CD4-positive, alpha-beta T cell treated with Interleukin-6 for 4 hours (primary cell): Measurements from ENCODE around the gene CAPN11.
"Not testable (repeated sequence)": the region's sequence is repeated elsewhere in the genome, so short reads cannot be mapped to it uniquely, and the experiment has no call there.

ENCODE experiments used
- DNase-seq: peaks from one replicate; pipeline ENCODE4 v3.0.0-alpha.2; 2020; ENCODE audit warnings: mixed read lengths

CAPN11 gene

GRCh38 chr6:44132476-44132875 is 26.1 kb upstream of the CAPN11 start:
- no peak for DNase-seq

DNA sequence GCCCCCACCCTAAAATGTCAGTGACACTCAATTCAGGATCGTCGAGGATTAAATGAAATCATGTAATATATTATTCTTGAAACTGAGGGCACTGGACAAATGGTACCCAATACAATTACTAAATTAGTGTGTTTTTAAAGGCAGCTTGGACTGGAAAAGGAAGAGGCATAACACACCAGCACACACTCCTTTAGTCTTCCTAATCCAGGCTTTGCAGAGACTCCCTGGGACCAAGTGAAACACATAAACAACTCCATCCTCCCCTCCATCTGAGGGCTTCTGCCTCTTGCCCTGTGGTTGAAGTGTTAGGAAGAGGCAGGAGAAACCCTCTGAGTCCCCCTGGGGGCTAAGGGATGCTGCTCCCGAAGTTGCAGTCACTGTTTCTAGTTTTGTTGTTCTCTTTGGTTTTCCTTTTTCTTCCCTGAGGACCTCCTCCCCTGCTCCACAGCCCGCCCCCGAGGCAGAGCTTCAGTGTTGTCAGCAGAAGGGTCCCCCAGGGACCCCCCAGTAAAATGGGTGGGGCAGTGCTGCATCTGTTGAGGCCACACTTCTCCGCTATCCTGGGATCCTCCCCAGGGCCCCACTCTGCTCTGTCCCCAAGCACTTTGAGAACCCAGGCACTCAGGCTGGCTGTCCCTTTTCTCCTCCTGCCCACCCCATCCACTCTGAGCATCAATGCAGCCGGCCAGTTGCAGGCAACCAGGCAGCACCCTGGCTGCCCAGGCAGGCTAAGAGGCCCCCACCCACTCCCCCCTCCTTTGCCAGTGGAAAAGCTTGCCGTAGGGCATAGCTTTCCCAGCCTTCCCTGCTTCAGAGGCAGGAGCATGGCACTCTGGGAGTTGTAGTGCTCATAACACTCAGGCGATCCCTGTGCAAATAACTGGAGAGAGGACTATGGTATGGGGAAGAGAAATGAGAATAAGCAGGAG is 25.4 kb upstream of the CAPN11 start:
- no peak for DNase-seq

DNA sequence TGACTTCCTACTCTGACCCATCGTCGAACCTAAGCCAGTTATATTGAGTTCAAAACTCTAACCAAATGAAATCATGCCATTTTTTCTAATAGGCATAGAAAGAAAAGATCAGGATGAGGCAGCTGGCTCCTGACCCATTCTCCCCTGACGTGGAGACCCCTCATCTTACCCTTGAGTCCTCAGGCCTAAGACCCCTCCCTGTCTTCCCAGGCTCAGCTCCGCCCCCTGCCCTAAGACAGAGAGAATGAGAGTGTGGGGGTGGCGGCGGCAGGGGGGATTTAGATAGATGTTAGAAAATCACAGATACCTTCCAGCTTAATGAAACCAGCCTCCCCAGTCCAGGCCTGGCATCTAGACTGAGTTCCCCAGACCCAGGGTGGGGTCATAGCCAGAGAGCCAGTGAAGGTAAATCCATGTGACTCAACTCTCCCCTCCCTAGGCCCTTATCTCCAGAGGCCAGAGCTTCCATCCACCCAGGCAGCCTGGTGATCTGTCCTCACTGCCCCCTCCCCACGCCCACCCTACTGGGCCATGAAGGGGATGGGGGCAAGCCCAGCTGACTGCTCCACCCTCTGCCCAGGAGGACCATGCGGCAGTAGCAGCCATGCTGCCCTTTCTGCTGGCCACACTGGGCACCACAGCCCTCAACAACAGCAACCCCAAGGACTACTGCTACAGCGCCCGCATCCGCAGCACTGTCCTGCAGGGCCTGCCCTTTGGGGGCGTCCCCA is 24.5 kb upstream of the CAPN11 start:
- DNase-seq, result no peak

- DNase-seq, result no peak
These were observed 23.4 kb upstream of the CAPN11 start for GRCh38 chr6:44135173-44135758.

GRCh38 chr6:44135875-44136274 is 22.7 kb upstream of the CAPN11 start:
- DNase-seq, result no peak

GRCh38 chr6:44138717-44139350 is 19.8 kb upstream of the CAPN11 start:
- DNase-seq, result no peak

DNA sequence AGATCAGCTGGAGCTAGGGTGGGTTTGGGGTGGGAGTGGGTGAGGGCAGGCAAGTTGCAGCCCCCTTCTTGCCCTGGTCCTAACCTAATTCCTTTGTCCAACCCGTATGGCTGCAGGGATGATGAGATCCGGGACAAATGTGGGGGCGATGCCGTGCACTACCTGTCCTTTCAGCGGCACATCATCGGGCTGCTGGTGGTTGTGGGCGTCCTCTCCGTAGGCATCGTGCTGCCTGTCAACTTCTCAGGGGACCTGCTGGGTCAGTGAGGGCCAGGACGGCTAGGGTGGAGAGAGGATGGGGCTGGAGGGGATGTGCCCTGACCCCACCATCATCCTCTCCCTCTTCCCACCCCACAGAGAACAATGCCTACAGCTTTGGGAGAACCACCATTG is 19.3 kb upstream of the CAPN11 start:
- DNase-seq, result no peak

- DNase-seq, result no peak
These were observed 15.8 kb upstream of the CAPN11 start for GRCh38 chr6:44142835-44143234.

- no peak for DNase-seq
These were observed 14.9 kb upstream of the CAPN11 start for GRCh38 chr6:44143731-44144130.

DNA sequence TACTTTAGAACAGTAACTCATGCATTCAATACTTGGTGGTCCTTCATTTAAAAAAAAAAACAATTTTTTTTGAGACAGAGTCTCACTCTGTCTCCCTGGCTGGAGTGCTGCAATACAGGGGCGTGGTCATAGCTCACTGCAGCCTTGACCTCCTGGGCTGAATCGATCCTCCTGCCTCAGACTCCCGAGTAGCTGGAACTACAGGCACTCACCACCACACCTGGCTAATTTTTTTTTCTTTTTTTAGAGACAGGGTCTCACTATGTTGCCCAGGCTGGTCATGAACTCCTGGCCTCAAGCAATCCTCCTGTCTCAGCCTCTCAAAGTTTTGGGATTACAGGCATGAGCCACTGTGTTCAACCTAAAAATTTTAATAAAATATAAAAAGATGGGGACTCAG is 14.1 kb upstream of the CAPN11 start:
- DNase-seq, result not testable (repeated sequence)

DNA sequence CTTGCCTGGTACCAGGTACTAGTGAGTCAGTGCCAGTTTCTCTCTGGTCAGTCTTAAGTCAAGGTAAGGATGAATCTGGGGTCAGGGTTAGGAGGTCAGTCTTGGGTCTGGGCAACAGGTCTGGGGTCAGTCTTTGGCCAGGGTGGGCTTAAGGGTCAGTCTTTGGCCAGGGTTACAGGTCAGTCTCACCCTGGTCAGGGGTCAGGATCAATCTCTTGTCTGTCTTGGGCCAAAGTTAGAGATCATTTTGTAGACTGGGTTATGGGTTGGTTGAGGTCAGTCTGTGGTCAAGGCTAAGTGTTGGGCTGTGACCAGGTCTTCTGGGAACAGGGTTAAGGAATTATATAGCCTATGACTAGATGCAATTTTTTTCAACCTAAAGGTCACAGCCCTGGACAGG is 12.8 kb upstream of the CAPN11 start:
- no peak for DNase-seq

DNA sequence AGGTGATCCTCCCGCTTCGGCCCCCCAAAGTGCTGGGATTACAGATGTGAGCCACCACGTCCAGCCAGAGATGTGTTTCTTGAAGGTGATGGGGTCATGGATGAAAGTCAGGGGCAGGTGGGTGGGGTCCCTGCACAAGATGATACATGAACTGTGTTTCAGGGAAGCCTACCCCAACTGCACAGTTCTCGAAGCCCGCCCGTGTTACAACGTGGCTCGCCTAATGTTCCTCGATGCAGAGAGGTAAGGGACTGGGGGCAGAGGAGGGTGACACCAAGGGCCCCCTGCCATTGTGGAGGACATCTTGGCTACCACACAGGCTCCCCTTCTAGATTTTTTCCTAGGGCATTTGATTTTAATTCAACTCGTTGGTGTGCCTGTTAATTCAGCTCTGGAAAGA is 11.9 kb upstream of the CAPN11 start:
- no peak for DNase-seq

- DNase-seq, result no peak
These were observed 11.4 kb upstream of the CAPN11 start for GRCh38 chr6:44147256-44147655.

DNA sequence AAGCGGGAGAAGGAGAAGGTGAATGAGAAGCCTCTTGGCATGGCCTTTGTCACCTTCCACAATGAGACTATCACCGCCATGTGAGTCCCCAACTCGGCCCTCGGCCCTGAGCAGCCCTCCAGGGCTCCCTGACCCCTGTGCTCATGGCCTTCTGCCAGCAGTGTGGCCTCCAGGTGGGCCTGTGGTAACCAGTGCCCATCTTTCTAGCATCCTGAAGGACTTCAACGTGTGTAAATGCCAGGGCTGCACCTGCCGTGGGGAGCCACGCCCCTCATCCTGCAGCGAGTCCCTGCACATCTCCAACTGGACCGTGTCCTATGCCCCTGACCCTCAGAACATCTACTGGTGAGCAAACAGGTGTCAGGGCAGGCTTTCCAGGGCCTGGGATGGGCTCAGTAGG is 10.3 kb upstream of the CAPN11 start:
- no peak for DNase-seq

- DNase-seq, result no peak
These were observed 9.1 kb upstream of the CAPN11 start for GRCh38 chr6:44149369-44150012.

- DNase-seq, result no peak
These were observed 8.2 kb upstream of the CAPN11 start for GRCh38 chr6:44150317-44150917.

DNA sequence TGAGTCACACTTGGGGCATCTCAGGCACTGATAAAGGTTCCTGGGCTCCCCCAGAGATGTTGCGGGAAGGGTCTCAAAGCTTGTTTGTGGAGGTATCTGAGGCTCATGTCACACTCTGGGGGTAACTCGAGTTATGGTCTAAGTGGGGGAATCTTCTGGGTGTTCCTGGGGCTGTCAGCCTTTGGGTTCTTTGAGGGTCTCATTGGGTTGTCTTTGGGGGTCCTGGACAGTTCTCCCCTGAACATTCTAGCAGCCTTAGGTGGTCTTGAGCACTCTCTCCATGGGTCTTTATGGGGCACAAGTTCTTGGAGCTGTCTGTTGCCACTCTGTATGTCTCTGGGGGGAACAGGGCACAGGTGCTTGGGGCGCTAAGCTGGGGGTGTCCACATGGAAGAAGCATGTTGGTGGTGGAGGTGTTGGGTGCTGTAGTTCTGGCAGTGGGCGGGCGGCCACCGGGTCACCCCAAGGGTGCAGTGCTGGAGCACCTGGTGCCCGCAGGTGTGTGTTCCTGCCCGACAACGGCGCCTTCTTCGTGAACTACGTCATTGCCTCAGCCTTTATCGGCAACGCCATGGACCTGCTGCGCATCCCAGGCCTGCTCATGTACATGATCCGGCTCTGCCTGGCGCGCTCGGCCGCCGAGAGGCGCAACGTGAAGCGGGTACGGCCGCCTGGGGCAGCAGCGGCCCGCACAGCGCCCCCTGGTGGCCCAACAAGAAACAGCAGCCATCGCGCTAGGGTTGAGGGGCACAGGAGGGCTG is 7.1 kb upstream of the CAPN11 start:
- peak; percentile 78 for DNase-seq

DNA sequence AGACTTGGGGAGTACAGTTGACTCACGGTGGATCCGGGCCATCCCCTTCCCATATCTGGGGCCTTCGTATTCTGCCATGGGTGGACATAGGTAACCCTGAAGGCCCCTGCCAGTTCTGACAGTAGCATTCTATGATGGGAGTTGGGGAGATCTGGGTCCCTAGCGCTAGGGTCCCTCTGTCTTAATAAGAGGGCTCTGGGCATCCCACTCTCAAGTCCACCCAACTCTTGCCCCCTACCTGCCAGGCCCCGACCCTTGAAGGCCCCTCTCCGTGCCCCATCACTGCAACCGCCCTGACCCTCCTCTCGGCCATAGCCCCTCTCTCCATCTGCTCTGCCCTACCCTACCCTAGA is 6.5 kb upstream of the CAPN11 start:
- DNase-seq, result no peak

DNA sequence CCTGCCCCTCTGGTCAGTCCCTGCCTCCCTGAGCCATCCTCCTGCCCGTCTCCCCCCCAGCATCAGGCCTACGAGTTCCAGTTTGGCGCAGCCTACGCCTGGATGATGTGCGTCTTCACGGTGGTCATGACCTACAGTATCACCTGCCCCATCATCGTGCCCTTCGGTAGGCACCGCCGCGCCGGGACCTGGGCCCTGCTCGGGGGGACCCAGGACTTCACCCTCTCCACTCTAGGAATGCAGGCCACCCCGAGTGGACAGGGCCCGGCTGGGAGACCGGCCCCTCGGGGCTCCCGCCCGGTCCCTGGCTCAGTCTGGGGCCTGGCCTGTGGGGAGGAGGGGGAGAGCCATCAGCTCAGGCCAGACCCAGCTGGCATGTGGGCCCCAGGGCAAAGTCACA is 6.1 kb upstream of the CAPN11 start:
- no peak for DNase-seq

- no peak for DNase-seq
These were observed 4.6 kb upstream of the CAPN11 start for GRCh38 chr6:44154067-44154466.

GRCh38 chr6:44156494-44157151 is 2.0 kb upstream of the CAPN11 start:
- DNase-seq, result no peak
